HepG2 (cell line): Measurements from ENCODE around the gene STEAP3. TPM values are rescaled to one million over a fixed set of nuclear protein-coding genes. Genes with fewer than 3 reads are reported as not detected.

Experiments used
- ATAC-seq: fragments of 200-7000 bp; cut with Tn5 transposase; 3 replicates; pipeline ENCODE4 v1.9.1; 2020; ENCODE audit warnings: mild to moderate bottlenecking, moderate library complexity
- BruUV-seq: library from RNA; stranded (reverse); fragments of 400-500 nt; replicated peaks from 2 replicates; lab custom pipeline; 2021; lab: Mats Ljungman, UMichigan
- CTCF ChIA-PET: fragments of 300-600 bp; formaldehyde crosslinking; extraction: SDS; loops from one replicate; lab custom pipeline; 2021; ENCODE audit warnings: low total read pairs, inconsistent platforms, low intra/inter-chr PET ratio; lab: Yijun Ruan, JAX
- POLR2A ChIA-PET: fragments of 350-600 bp; sonication (Branson Sonifier 250); formaldehyde crosslinking; loops from one replicate; lab custom pipeline; 2020; ENCODE audit warnings: antibody characterized with exemption, inconsistent platforms; lab: Yijun Ruan, JAX
- DNase-seq: peaks from one replicate; pipeline ENCODE4 v3.0.0-alpha.2; 2015; ENCODE audit warnings: low spot score
- FAIRE-seq: peaks from 3 replicates; lab custom pipeline; 2011; peaks lifted over from hg19 to GRCh38; lab: Jason Lieb, UNC
- H2AFZ ChIP-seq: one replicate; pipeline ENCODE4 v1.6.1; 2011; ENCODE audit warnings: low read length, inconsistent platforms
- H3K27ac ChIP-seq: fragments of 300-600 bp; 3 replicates; pipeline ENCODE4 v1.8.0; 2011; ENCODE audit warnings: mixed run types, mild to moderate bottlenecking, mixed read lengths, low read length, inconsistent platforms; ENCODE audit not compliant: insufficient read depth; ENCODE audit errors: extremely low read length
- H3K27me3 ChIP-seq, 2 experiments: fragments of 200-600 bp in 1 of 2; 2 replicates in 1 of 2; 3 replicates in 1 of 2; pipeline versions ENCODE4 v1.6.0 to v1.8.0; 2011; ENCODE audit warnings: low read length in 2 of 2, mild to moderate bottlenecking in 2 of 2, moderate library complexity in 2 of 2, inconsistent platforms in 1 of 2; ENCODE audit not compliant: insufficient read depth in 2 of 2, control insufficient read depth in 1 of 2
- H3K36me3 ChIP-seq, 2 experiments: fragments of 200-600 bp in 1 of 2; replicated peaks in 1 of 2; 2 replicates in 1 of 2; 3 replicates in 1 of 2; pipeline versions ENCODE4 v1.5.1 to v1.8.0; 2011; ENCODE audit warnings: low read length in 2 of 2, inconsistent platforms in 1 of 2; ENCODE audit not compliant: insufficient read depth in 2 of 2, control insufficient read depth in 1 of 2
- H3K4me1 ChIP-seq: 2 replicates; pipeline ENCODE4 v1.5.1; 2012; ENCODE audit warnings: low read length, inconsistent platforms; ENCODE audit not compliant: insufficient read depth
- H3K4me2 ChIP-seq: 2 replicates; pipeline ENCODE4 v1.6.0; 2011; ENCODE audit warnings: low read depth, low read length, inconsistent platforms
- H3K4me3 ChIP-seq, 3 experiments: fragments of 200-600 bp in 1 of 3; sonication (generic), shearing (Covaris generic) in 1 of 3; replicated peaks in 1 of 3; 2 replicates each; pipeline ENCODE4 v1.5.1; 2011 to 2016; ENCODE audit warnings: low read length in 3 of 3, inconsistent platforms in 2 of 3, low read depth in 2 of 3, mild to moderate bottlenecking in 2 of 3, control low read depth in 1 of 3, mixed read lengths in 1 of 3; ENCODE audit not compliant: insufficient read depth in 1 of 3
- H3K79me2 ChIP-seq: one replicate; pipeline ENCODE4 v1.6.1; 2011; ENCODE audit warnings: low read length, inconsistent platforms; ENCODE audit not compliant: insufficient read depth
- H3K9ac ChIP-seq: 2 replicates; pipeline ENCODE4 v1.6.0; 2011; ENCODE audit warnings: mild to moderate bottlenecking, low read depth, low read length, inconsistent platforms; ENCODE audit not compliant: insufficient read depth
- H3K9me3 ChIP-seq: 2 replicates; pipeline ENCODE4 v1.5.1; 2012; ENCODE audit warnings: mild to moderate bottlenecking, low read length
- H4K20me1 ChIP-seq: 2 replicates; pipeline ENCODE4 v1.6.0; 2011; ENCODE audit warnings: inconsistent platforms, mild to moderate bottlenecking, low read length, moderate library complexity; ENCODE audit not compliant: insufficient read depth
- ARID4A ChIP-seq: sonication (generic); formaldehyde crosslinking; IDR thresholded peaks from 2 replicates; pipeline ENCODE4 v1.5.0; 2020; ENCODE audit warnings: mild to moderate bottlenecking, missing genetic modification reagents, borderline replicate concordance
- GFI1 ChIP-seq: sonication (generic); formaldehyde crosslinking; IDR thresholded peaks from 2 replicates; pipeline ENCODE4 v1.5.0; 2020; ENCODE audit warnings: missing genetic modification reagents, mild to moderate bottlenecking, borderline replicate concordance
- PAX8 ChIP-seq: sonication (generic); formaldehyde crosslinking; IDR thresholded peaks from 2 replicates; pipeline ENCODE4 v1.8.0; 2022; ENCODE audit warnings: mild to moderate bottlenecking, missing genetic modification reagents, borderline replicate concordance
- PHF21A ChIP-seq: sonication (generic); formaldehyde crosslinking; IDR thresholded peaks from 2 replicates; pipeline ENCODE4 v1.5.0; 2020; ENCODE audit warnings: mild to moderate bottlenecking, missing genetic modification reagents
- PITX1 ChIP-seq: sonication (generic); formaldehyde crosslinking; IDR thresholded peaks from 2 replicates; pipeline ENCODE4 v1.5.1; 2020; ENCODE audit warnings: mild to moderate bottlenecking, missing genetic modification reagents
- ZNF768 ChIP-seq: sonication (generic); formaldehyde crosslinking; IDR thresholded peaks from 2 replicates; pipeline ENCODE4 v1.4.0; 2020; ENCODE audit warnings: missing genetic modification reagents
- WGBS: methylation state at CpG from one replicate; pipeline ENCODE4 v1.1.6; 2017; ENCODE audit warnings: low lambda C conversion rate; 5-methylcytosine and 5-hydroxymethylcytosine counted together
- in situ Hi-C: cut with HindIII; loops from 2 replicates; pipeline ENCODE4 v1.10.0; 2017; ENCODE audit warnings: low pct_unique_long_range_greater_than_20kb; ENCODE audit not compliant: extremely low pct_ligation_motif_present
- intact Hi-C: fragments of 100-400 bp; cut with micrococcal nuclease; formaldehyde crosslinking; loops from one replicate; pipeline ENCODE4 v1.10.0; 2022; ENCODE audit not compliant: unreplicated experiment
- polyA plus RNA-seq, 8 experiments: library from polyadenylated mRNA; depleted of rRNA in 3 of 8; stranded (reverse) in 7 of 8; unstranded in 1 of 8; fragments of >200 nt; fragmentation: Illumina TruSeq in 4 of 8; extraction: Trizol in 4 of 8; gene quantifications; 2 replicates each; pipeline versions ENCODE4 v1.2.1 to v1.2.3, GENCODE V29; 2011 to 2016; ENCODE audit warnings: low read depth in 4 of 8, missing spikeins in 1 of 8, mixed read lengths in 1 of 8; ENCODE audit not compliant: insufficient read depth in 1 of 8
- total RNA-seq, 5 experiments: library from RNA; depleted of rRNA; stranded (reverse); fragments of >200 nt; fragmentation: Illumina TruSeq; extraction: Trizol; gene quantifications; 2 replicates each; pipeline ENCODE4 v1.2.3, GENCODE V29; 2016; ENCODE audit warnings: low read depth in 1 of 5

Gene STEAP3
- total and polyA plus RNA-seq, 2 of the 13 experiments (the other 11 are each of a cell fraction or from before 2014, with no cell fraction given) = 7.3 to 21.1 TPM

GRCh38 chr2:119225105-119225865 lies 1.7 kb downstream of the STEAP3 start:
- H3K27ac ChIP-seq = no peak overlapping the region
- BruUV-seq = no TSS peak
- no peak overlapping the region for H2AFZ ChIP-seq
- whole genome bisulfite sequencing = 88% methylated on average over 6 of the region's 7 CpGs
- TF ChIP-seq PAX8 (CRISPR knock-in tag) = no peak
- TF ChIP-seq PHF21A = 0 out of 2 replicates have a peak, but pooled peaks have one; percentile 11
- 0 out of 2 replicates have a peak, but pooled peaks have one; percentile 20 for TF ChIP-seq PITX1
- TF ChIP-seq ZNF768 (CRISPR knock-in tag) = 0 out of 2 replicates have a peak, but pooled peaks have one; percentile 18
- peak; percentile 40; the same call in 1 of the 2 replicates for TF ChIP-seq GFI1 (CRISPR knock-in tag)
- 0 out of 2 replicates have a peak, but pooled peaks have one; percentile 11 for TF ChIP-seq ARID4A (CRISPR knock-in tag)
- H3K9me3 ChIP-seq = no peaks in the 10 kb centered on the region
- POLR2A ChIA-PET = interaction anchor here (0.8 to 1.5 kb wide), 2 partner anchors 9 to 453 kb away, joined by 3 read pairs; partner anchors contain the start of gene TMEM177
- FAIRE-seq = no peak
- intact Hi-C loops = no loop called here
- H4K20me1 ChIP-seq = no peaks in the 10 kb centered on the region
- CTCF ChIA-PET = no interaction called here
- 0 out of 5 replicates have a peak, but pooled peaks cover 0 to 4% of the 10 kb centered on the region in 2 experiments for H3K27me3 ChIP-seq
- no peak overlapping the region for H3K9ac ChIP-seq
- H3K36me3 ChIP-seq = 0 out of 5 replicates have a peak, but pooled peaks cover 0 to 4% of the 10 kb centered on the region in 2 experiments
- ATAC-seq = peak; percentile 5; the same call in 2 of the 3 replicates
- H3K79me2 ChIP-seq = no peaks in the 10 kb centered on the region
- DNase-seq = peak; percentile 44
- peak overlapping the region; percentile 99 for H3K4me2 ChIP-seq
- in situ Hi-C loops = no loop called here
- peaks cover 44% of the 10 kb centered on the region for H3K4me1 ChIP-seq
- H3K4me3 ChIP-seq = no peak overlapping the region; a peak in 1 of 6 replicates
